NB4 (cell line): ENCODE results near the gene LTB4R2.

Experiments
- DNase-seq: peaks from one replicate; pipeline ENCODE4 v3.0.0; 2010; ENCODE audit warnings: low read depth
- H3K4me3 ChIP-seq: one replicate; pipeline ENCODE4 v1.5.1; 2011; ENCODE audit warnings: mild to moderate bottlenecking, low read depth, low read length, moderate library complexity
- MAX ChIP-seq: IDR thresholded peaks from 2 replicates; pipeline ENCODE4 v1.6.1; 2011; ENCODE audit warnings: low read depth, low read length
- MYC ChIP-seq: IDR thresholded peaks from 2 replicates; pipeline ENCODE4 v1.6.1; 2011; ENCODE audit warnings: low read depth, low read length
- POLR2A ChIP-seq: IDR thresholded peaks from 2 replicates; pipeline ENCODE4 v1.6.1; 2011; ENCODE audit warnings: mild to moderate bottlenecking; ENCODE audit not compliant: insufficient read length; ENCODE audit errors: extremely low read depth
- TF ChIP-seq, protein P1 (sequence below): IDR thresholded peaks from one replicate; pipeline ENCODE4 v1.5.1; 2012; ENCODE audit warnings: low read depth, low read length

The LTB4R2 gene

GRCh38 chr14:24263848-24264247 is 46.1 kb upstream of the LTB4R2 start:
- no peak for DNase-seq
- TF ChIP-seq MAX (no peak), MYC (no peak), POLR2A (no peak)
- TF ChIP-seq, protein P1, sequence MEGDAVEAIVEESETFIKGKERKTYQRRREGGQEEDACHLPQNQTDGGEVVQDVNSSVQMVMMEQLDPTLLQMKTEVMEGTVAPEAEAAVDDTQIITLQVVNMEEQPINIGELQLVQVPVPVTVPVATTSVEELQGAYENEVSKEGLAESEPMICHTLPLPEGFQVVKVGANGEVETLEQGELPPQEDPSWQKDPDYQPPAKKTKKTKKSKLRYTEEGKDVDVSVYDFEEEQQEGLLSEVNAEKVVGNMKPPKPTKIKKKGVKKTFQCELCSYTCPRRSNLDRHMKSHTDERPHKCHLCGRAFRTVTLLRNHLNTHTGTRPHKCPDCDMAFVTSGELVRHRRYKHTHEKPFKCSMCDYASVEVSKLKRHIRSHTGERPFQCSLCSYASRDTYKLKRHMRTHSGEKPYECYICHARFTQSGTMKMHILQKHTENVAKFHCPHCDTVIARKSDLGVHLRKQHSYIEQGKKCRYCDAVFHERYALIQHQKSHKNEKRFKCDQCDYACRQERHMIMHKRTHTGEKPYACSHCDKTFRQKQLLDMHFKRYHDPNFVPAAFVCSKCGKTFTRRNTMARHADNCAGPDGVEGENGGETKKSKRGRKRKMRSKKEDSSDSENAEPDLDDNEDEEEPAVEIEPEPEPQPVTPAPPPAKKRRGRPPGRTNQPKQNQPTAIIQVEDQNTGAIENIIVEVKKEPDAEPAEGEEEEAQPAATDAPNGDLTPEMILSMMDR, result no peak
- no peak overlapping the region for H3K4me3 ChIP-seq

GRCh38 chr14:24264298-24264697 is 45.6 kb upstream of the LTB4R2 start:
- H3K4me3 ChIP-seq, result no peak overlapping the region
- TF ChIP-seq MAX, result no peak
- TF ChIP-seq POLR2A, result no peak
- TF ChIP-seq, protein P1, result no peak
- TF ChIP-seq MYC, result no peak
- no peak for DNase-seq

GRCh38 chr14:24266344-24267244 is 43.3 kb upstream of the LTB4R2 start:
- TF ChIP-seq POLR2A, result no peak
- no peak overlapping the region for H3K4me3 ChIP-seq

GRCh38 chr14:24267516-24267915 is 42.4 kb upstream of the LTB4R2 start:
- no peak for DNase-seq
- no peak overlapping the region for H3K4me3 ChIP-seq
- TF ChIP-seq MAX (no peak), POLR2A (no peak), MYC (no peak)
- TF ChIP-seq, protein P1, result no peak

More at GRCh38 chr14:24266344-24267244, 43.3 kb upstream of the LTB4R2 start:
- DNase-seq, result no peak

DNA sequence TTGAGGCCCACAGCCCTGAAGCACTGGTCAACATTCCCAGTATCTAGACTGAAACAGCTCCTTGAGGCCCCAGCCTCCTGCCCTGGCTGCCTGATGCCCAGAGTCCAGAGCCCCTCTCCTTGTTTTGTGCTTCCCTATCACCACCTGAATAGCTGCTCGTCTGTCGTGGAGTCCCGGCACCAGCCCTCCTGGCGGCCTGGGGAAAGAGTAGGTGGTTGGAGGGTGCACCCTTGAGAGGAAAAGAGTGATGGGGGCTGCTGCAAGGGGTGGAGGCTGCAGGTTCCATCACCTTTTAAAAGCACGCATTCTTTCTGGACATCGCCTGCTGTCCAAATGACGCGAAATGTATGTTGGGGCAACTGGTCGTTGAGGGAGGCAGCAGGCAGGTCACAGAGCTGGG is 41.7 kb upstream of the LTB4R2 start:
- TF ChIP-seq, protein P1, result no peak
- no peak for TF ChIP-seq POLR2A
- TF ChIP-seq MAX, result no peak
- no peak for TF ChIP-seq MYC
- no peak for DNase-seq
- H3K4me3 ChIP-seq, result no peak overlapping the region

DNA sequence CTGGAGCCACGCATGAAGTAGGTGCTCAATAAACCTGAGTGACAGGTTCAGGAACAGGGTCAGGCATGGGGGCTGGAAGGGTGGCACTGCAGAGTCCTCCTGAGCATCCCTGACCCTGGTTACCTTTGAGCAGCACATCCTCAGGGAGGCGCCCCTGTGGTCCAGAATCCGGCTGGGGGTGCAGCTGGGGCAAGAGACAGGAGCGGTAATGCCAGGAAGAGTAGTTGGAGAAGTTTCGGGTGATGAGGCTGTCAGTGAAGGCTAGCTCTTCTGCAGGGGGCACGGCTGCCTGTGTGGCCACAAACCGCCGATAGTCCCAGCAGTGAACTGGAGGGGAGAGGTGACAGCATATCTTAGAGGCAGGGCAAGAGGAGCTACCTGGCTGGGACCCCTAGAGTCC is 40.6 kb upstream of the LTB4R2 start:
- TF ChIP-seq MYC (no peak), POLR2A (no peak), MAX (no peak)
- TF ChIP-seq, protein P1, result no peak
- no peak overlapping the region for H3K4me3 ChIP-seq
- no peak for DNase-seq
